Measurements from ENCODE around the gene OTUD7B. TPM values are rescaled to one million over a fixed set of nuclear protein-coding genes. Genes with fewer than 3 reads are reported as not detected.

OTUD7B gene
- total RNA-seq, 1 donor from 2014 or later = 14.7 TPM

Other genes starting within 250 kb of the OTUD7B start
- gene FCGR1A, start 228.0 kb downstream of the OTUD7B start, total RNA-seq = not detected in 2 replicates
- gene BOLA1, start 111.2 kb downstream of the OTUD7B start, total RNA-seq = 17.1 and 18.2 TPM in 2 replicates
- gene SV2A, start 92.9 kb downstream of the OTUD7B start, total RNA-seq = 21.9 and 23.2 TPM in 2 replicates
- gene SF3B4, start 82.9 kb downstream of the OTUD7B start, total RNA-seq = 104 and 112 TPM in 2 replicates
- 12.9 and 13.0 TPM in 2 replicates for gene MTMR11, start 73.8 kb downstream of the OTUD7B start, total RNA-seq
- 31.3 and 33.8 TPM in 2 replicates for gene VPS45, start 57.0 kb upstream of the OTUD7B start, total RNA-seq
- 58.7 and 60.5 TPM in 2 replicates for gene PLEKHO1, start 139.2 kb upstream of the OTUD7B start, total RNA-seq
- gene ANP32E, start 225.4 kb upstream of the OTUD7B start, total RNA-seq = 160 and 163 TPM in 2 replicates
- not detected in 2 replicates for gene CA14, start 247.0 kb upstream of the OTUD7B start, total RNA-seq

Measured in T-helper 1 cell treated with Interleukin-12 subunit alpha and Interleukin-12 subunit beta and Interleukin-4 antibody, amounts not matched to agents 30 ng/mL and 1 ng/mL, for 36 hours (primary cell).